ENCODE data around the gene GNPAT.

DNA sequence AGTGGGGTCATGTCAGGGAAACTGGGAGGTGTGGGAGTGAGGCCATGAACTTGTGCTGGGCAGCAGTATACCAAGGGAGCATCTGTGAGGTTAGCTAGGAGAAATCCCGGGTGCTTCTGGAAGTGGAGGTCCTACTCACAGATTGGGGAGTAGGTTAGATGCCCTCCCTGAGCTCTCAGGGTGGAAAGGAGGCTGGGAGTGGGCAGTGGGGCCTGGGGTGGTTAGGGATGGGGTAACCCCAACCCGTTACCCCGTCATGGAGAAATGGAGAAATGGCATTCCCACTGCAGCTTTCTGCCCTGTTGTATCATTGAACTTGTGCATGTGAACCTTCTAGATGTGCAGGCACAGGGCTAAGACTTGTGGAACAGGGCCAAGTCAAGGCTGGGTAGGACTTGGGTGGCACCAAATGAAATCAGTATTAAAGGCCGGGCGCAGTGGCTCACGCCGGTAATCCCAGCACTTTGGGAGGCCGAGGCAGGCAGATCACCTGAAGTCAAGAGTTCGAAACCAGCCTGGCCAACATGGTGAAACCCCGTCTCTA, 69.5 kb downstream of the GNPAT start:
- TF ChIP-seq, protein P1, sequence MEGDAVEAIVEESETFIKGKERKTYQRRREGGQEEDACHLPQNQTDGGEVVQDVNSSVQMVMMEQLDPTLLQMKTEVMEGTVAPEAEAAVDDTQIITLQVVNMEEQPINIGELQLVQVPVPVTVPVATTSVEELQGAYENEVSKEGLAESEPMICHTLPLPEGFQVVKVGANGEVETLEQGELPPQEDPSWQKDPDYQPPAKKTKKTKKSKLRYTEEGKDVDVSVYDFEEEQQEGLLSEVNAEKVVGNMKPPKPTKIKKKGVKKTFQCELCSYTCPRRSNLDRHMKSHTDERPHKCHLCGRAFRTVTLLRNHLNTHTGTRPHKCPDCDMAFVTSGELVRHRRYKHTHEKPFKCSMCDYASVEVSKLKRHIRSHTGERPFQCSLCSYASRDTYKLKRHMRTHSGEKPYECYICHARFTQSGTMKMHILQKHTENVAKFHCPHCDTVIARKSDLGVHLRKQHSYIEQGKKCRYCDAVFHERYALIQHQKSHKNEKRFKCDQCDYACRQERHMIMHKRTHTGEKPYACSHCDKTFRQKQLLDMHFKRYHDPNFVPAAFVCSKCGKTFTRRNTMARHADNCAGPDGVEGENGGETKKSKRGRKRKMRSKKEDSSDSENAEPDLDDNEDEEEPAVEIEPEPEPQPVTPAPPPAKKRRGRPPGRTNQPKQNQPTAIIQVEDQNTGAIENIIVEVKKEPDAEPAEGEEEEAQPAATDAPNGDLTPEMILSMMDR (IDR thresholded peaks at IDR 0.05): no peak
- no peak for TF ChIP-seq ZFX (IDR thresholded peaks at IDR 0.05; ENCODE audit: borderline replicate concordance)
